ENCODE data around the gene SEMA4A. TPM values are rescaled to one million over a fixed set of nuclear protein-coding genes. Genes with fewer than 3 reads are reported as not detected.

Gene SEMA4A
- total RNA-seq, 1 donor from 2014 or later = 0.66 TPM

- FAIRE-seq (no peak), DNase-seq (ENCODE audit: low read depth) (no peak)
- Mint-ChIP-seq H3K27ac (ENCODE audit: unreplicated experiment) (peak overlapping the region; percentile 88), H3K36me3 (ENCODE audit: low read depth, unreplicated experiment) (peaks cover 8% of the 10 kb centered on the region), H3K9me3 (ENCODE audit: unreplicated experiment) (no peaks in the 10 kb centered on the region), H3K4me1 (ENCODE audit: low read depth, unreplicated experiment) (peaks cover 67% of the 10 kb centered on the region), H3K27me3 (ENCODE audit: low read depth, unreplicated experiment) (no peaks in the 10 kb centered on the region), H3K4me3 (ENCODE audit: unreplicated experiment) (no peak overlapping the region)
- no peak for TF ChIP-seq EZH2 (IDR thresholded peaks at IDR 0.05; ENCODE audit: insufficient read depth, low read length)
- no peak for TF ChIP-seq CTCF (IDR thresholded peaks at IDR 0.05; ENCODE audit: insufficient read depth, low read depth, low read length)
- H3K9me3 ChIP-seq (ENCODE audit: insufficient read depth, low read depth, low read length) = no peaks in the 10 kb centered on the region
- peak overlapping the region; percentile 100 for H3K27ac ChIP-seq (ENCODE audit: low read depth, low read length)
- H3K4me2 ChIP-seq (ENCODE audit: low read length) = peak overlapping the region; percentile 84
- peaks cover 92% of the 10 kb centered on the region for H3K79me2 ChIP-seq (ENCODE audit: insufficient read depth, low read length)
- H3K27me3 ChIP-seq (ENCODE audit: insufficient read depth, low read length) = no peaks in the 10 kb centered on the region
- peak overlapping the region; percentile 93 for H3K9ac ChIP-seq (ENCODE audit: low read length)
- H3K36me3 ChIP-seq (ENCODE audit: insufficient read depth, low read length) = peaks cover 14% of the 10 kb centered on the region
- no peak overlapping the region for H2AFZ ChIP-seq (ENCODE audit: low read depth, low read length)
- H3K4me1 ChIP-seq (ENCODE audit: insufficient read depth, low read length) = peaks cover 78% of the 10 kb centered on the region
- peaks cover 56% of the 10 kb centered on the region for H4K20me1 ChIP-seq (ENCODE audit: insufficient read depth, low read length)
- H3K4me3 ChIP-seq (ENCODE audit: insufficient read depth, low read depth, low read length) = no peak overlapping the region
Measured at GRCh38 chr1:156121457-156121856, 31.9 kb upstream of the SEMA4A start.

GRCh38 chr1:156122086-156122485 is 31.3 kb upstream of the SEMA4A start:
- Histone ChIP-seq H3K27ac (ENCODE audit: low read depth, low read length) (peak overlapping the region; percentile 100), H3K4me3 (ENCODE audit: insufficient read depth, low read depth, low read length) (peak overlapping the region; percentile 47), H3K4me2 (ENCODE audit: low read length) (peak overlapping the region; percentile 84), H3K79me2 (ENCODE audit: insufficient read depth, low read length) (peaks cover 92% of the 10 kb centered on the region), H4K20me1 (ENCODE audit: insufficient read depth, low read length) (peaks cover 55% of the 10 kb centered on the region), H3K9me3 (ENCODE audit: insufficient read depth, low read depth, low read length) (no peaks in the 10 kb centered on the region), H3K4me1 (ENCODE audit: insufficient read depth, low read length) (peaks cover 85% of the 10 kb centered on the region), H3K9ac (ENCODE audit: low read length) (peak overlapping the region; percentile 93), H2AFZ (ENCODE audit: low read depth, low read length) (no peak overlapping the region), H3K27me3 (ENCODE audit: insufficient read depth, low read length) (no peaks in the 10 kb centered on the region), H3K36me3 (ENCODE audit: insufficient read depth, low read length) (peaks cover 14% of the 10 kb centered on the region)
- Mint-ChIP-seq H3K36me3 (ENCODE audit: low read depth, unreplicated experiment) (peaks cover 8% of the 10 kb centered on the region), H3K4me3 (ENCODE audit: unreplicated experiment) (peak overlapping the region; percentile 71), H3K4me1 (ENCODE audit: low read depth, unreplicated experiment) (peaks cover 68% of the 10 kb centered on the region), H3K27me3 (ENCODE audit: low read depth, unreplicated experiment) (no peaks in the 10 kb centered on the region), H3K27ac (ENCODE audit: unreplicated experiment) (peak overlapping the region; percentile 100), H3K9me3 (ENCODE audit: unreplicated experiment) (no peaks in the 10 kb centered on the region)
- DNase-seq (ENCODE audit: low read depth) (no peak), FAIRE-seq (no peak)
- no peak for TF ChIP-seq CTCF (IDR thresholded peaks at IDR 0.05; ENCODE audit: insufficient read depth, low read depth, low read length)
- TF ChIP-seq EZH2 (IDR thresholded peaks at IDR 0.05; ENCODE audit: insufficient read depth, low read length) = no peak

- no peaks in the 10 kb centered on the region for H3K9me3 Mint-ChIP-seq (ENCODE audit: unreplicated experiment)
- DNase-seq (ENCODE audit: low read depth) = peak; percentile 83
- H3K27ac ChIP-seq (ENCODE audit: low read depth, low read length) = peak overlapping the region; percentile 100
- H2AFZ ChIP-seq (ENCODE audit: low read depth, low read length) = no peak overlapping the region
- TF ChIP-seq EZH2 (IDR thresholded peaks at IDR 0.05; ENCODE audit: insufficient read depth, low read length) (no peak), CTCF (IDR thresholded peaks at IDR 0.05; ENCODE audit: insufficient read depth, low read depth, low read length) (no peak)
- peaks cover 12% of the 10 kb centered on the region for H3K36me3 ChIP-seq (ENCODE audit: insufficient read depth, low read length)
- H3K4me1 Mint-ChIP-seq (ENCODE audit: low read depth, unreplicated experiment) = peaks cover 72% of the 10 kb centered on the region
- H3K4me2 ChIP-seq (ENCODE audit: low read length) = peak overlapping the region; percentile 84
- peaks cover 53% of the 10 kb centered on the region for H4K20me1 ChIP-seq (ENCODE audit: insufficient read depth, low read length)
- H3K4me3 ChIP-seq (ENCODE audit: insufficient read depth, low read depth, low read length) = peak overlapping the region; percentile 47
- peaks cover 92% of the 10 kb centered on the region for H3K79me2 ChIP-seq (ENCODE audit: insufficient read depth, low read length)
- H3K9ac ChIP-seq (ENCODE audit: low read length) = peak overlapping the region; percentile 93
- H3K36me3 Mint-ChIP-seq (ENCODE audit: low read depth, unreplicated experiment) = peaks cover 8% of the 10 kb centered on the region
- peak overlapping the region; percentile 71 for H3K4me3 Mint-ChIP-seq (ENCODE audit: unreplicated experiment)
- no peaks in the 10 kb centered on the region for H3K27me3 Mint-ChIP-seq (ENCODE audit: low read depth, unreplicated experiment)
- peak overlapping the region; percentile 100 for H3K27ac Mint-ChIP-seq (ENCODE audit: unreplicated experiment)
- no peak for FAIRE-seq
- no peaks in the 10 kb centered on the region for H3K27me3 ChIP-seq (ENCODE audit: insufficient read depth, low read length)
- no peaks in the 10 kb centered on the region for H3K9me3 ChIP-seq (ENCODE audit: insufficient read depth, low read depth, low read length)
- H3K4me1 ChIP-seq (ENCODE audit: insufficient read depth, low read length) = peaks cover 87% of the 10 kb centered on the region
Measured at GRCh38 chr1:156122519-156123355, 30.6 kb upstream of the SEMA4A start.

Measured in astrocyte (in vitro differentiated cells and primary cell).